ENCODE data around the gene TIGIT.

TIGIT gene

GRCh38 chr3:114331710-114332109 lies 37.9 kb downstream of the TIGIT start:
- Histone ChIP-seq H3K27me3 (ENCODE audit: control insufficient read depth in 1 of 2, insufficient read depth in 1 of 2, low read length in 2 of 2) (no peaks in the 10 kb centered on the region), H3K4ac (ENCODE audit: low read depth in 1 of 2, low read length in 2 of 2) (no peak overlapping the region)
- WGBS: 100% methylated on average over 1 of the region's 3 CpGs

GRCh38 chr3:114332342-114333179 lies 38.7 kb downstream of the TIGIT start:
- no peak overlapping the region for H2BK12ac ChIP-seq (ENCODE audit: low read length in 2 of 2)
- H3K9ac ChIP-seq (ENCODE audit: low read length): no peak overlapping the region
- 100% methylated on average over 2 of the region's 5 CpGs for WGBS
- H2AFZ ChIP-seq (ENCODE audit: low read depth, low read length): no peak overlapping the region
- no peak overlapping the region for H2BK5ac ChIP-seq (ENCODE audit: low read depth, low read length, poor library complexity, severe bottlenecking)
- H3K4me1 ChIP-seq (ENCODE audit: control insufficient read depth, insufficient read depth, low read depth, low read length): no peaks in the 10 kb centered on the region
- no peak overlapping the region for H3K14ac ChIP-seq (ENCODE audit: low read length in 2 of 2)
- no peak for DNase-seq
- no peak overlapping the region for H3K4me2 ChIP-seq (ENCODE audit: low read length, poor library complexity, severe bottlenecking)
- no peak overlapping the region for H3K18ac ChIP-seq (ENCODE audit: low read depth in 1 of 2, low read length in 2 of 2)
- H3K27me3 ChIP-seq (ENCODE audit: control insufficient read depth in 1 of 2, insufficient read depth in 1 of 2, low read length in 2 of 2): no peaks in the 10 kb centered on the region
- no peaks in the 10 kb centered on the region for H3K9me3 ChIP-seq (ENCODE audit: control insufficient read depth, low read length)
- H2BK120ac ChIP-seq (ENCODE audit: low read depth, low read length): no peak overlapping the region
- no peak overlapping the region for H2BK15ac ChIP-seq (ENCODE audit: low read depth, poor library complexity, severe bottlenecking)
- H3K36me3 ChIP-seq (ENCODE audit: control insufficient read depth in 1 of 2, insufficient read depth in 2 of 2, low read depth in 1 of 2, low read length in 2 of 2): peaks cover 5 to 28% of the 10 kb centered on the region in 2 experiments
- H3K79me1 ChIP-seq (replicated peaks; ENCODE audit: low read length, poor library complexity, severe bottlenecking): peaks cover 11% of the 10 kb centered on the region
- H4K91ac ChIP-seq (ENCODE audit: low read length): no peak overlapping the region
- H3K23ac ChIP-seq (ENCODE audit: low read length in 2 of 2): no peak overlapping the region
- no peak overlapping the region for H3K4me3 ChIP-seq (ENCODE audit: insufficient read depth in 1 of 2, low read depth in 1 of 2, low read length in 2 of 2)
- no peak overlapping the region for H3K4ac ChIP-seq (ENCODE audit: low read depth in 1 of 2, low read length in 2 of 2)
- H2AK5ac ChIP-seq (ENCODE audit: low read length, severe bottlenecking): no peak overlapping the region
- no peak overlapping the region for H4K8ac ChIP-seq (ENCODE audit: low read length)
- no peak overlapping the region for H3K27ac ChIP-seq (ENCODE audit: low read length, poor library complexity, severe bottlenecking)

More at GRCh38 chr3:114331710-114332109, 37.9 kb downstream of the TIGIT start:
- H2AK5ac ChIP-seq (ENCODE audit: low read length, severe bottlenecking): no peak overlapping the region
- no peak overlapping the region for H3K9ac ChIP-seq (ENCODE audit: low read length)
- no peak overlapping the region for H4K91ac ChIP-seq (ENCODE audit: low read length)
- no peak overlapping the region for H4K8ac ChIP-seq (ENCODE audit: low read length)
- H3K36me3 ChIP-seq (ENCODE audit: control insufficient read depth in 1 of 2, insufficient read depth in 2 of 2, low read depth in 1 of 2, low read length in 2 of 2): peaks cover 5 to 33% of the 10 kb centered on the region in 2 experiments
- H3K4me2 ChIP-seq (ENCODE audit: low read length, poor library complexity, severe bottlenecking): no peak overlapping the region
- H3K23ac ChIP-seq (ENCODE audit: low read length in 2 of 2): no peak overlapping the region
- H3K9me3 ChIP-seq (ENCODE audit: control insufficient read depth, low read length): no peaks in the 10 kb centered on the region
- no peak overlapping the region for H3K4me3 ChIP-seq (ENCODE audit: insufficient read depth in 1 of 2, low read depth in 1 of 2, low read length in 2 of 2)
- H2BK5ac ChIP-seq (ENCODE audit: low read depth, low read length, poor library complexity, severe bottlenecking): no peak overlapping the region
- H3K14ac ChIP-seq (ENCODE audit: low read length in 2 of 2): no peak overlapping the region
- H2BK120ac ChIP-seq (ENCODE audit: low read depth, low read length): no peak overlapping the region
- no peak overlapping the region for H2BK15ac ChIP-seq (ENCODE audit: low read depth, poor library complexity, severe bottlenecking)
- no peak overlapping the region for H3K27ac ChIP-seq (ENCODE audit: low read length, poor library complexity, severe bottlenecking)
- H3K79me1 ChIP-seq (replicated peaks; ENCODE audit: low read length, poor library complexity, severe bottlenecking): peaks cover 11% of the 10 kb centered on the region
- H2AFZ ChIP-seq (ENCODE audit: low read depth, low read length): no peak overlapping the region
- H2BK12ac ChIP-seq (ENCODE audit: low read length in 2 of 2): no peak overlapping the region
- H3K18ac ChIP-seq (ENCODE audit: low read depth in 1 of 2, low read length in 2 of 2): no peak overlapping the region
- no peak for DNase-seq
- H3K4me1 ChIP-seq (ENCODE audit: control insufficient read depth, insufficient read depth, low read depth, low read length): no peaks in the 10 kb centered on the region

- no peaks in the 10 kb centered on the region for H3K4me1 ChIP-seq (ENCODE audit: control insufficient read depth, insufficient read depth, low read depth, low read length)
- peaks cover 14% of the 10 kb centered on the region for H3K79me1 ChIP-seq (replicated peaks; ENCODE audit: low read length, poor library complexity, severe bottlenecking)
- no peak overlapping the region for H2AK5ac ChIP-seq (ENCODE audit: low read length, severe bottlenecking)
- no peak for DNase-seq
- no peak overlapping the region for H3K4me2 ChIP-seq (ENCODE audit: low read length, poor library complexity, severe bottlenecking)
- H3K14ac ChIP-seq (ENCODE audit: low read length in 2 of 2): no peak overlapping the region
- no peak overlapping the region for H4K8ac ChIP-seq (ENCODE audit: low read length)
- H2BK120ac ChIP-seq (ENCODE audit: low read depth, low read length): no peak overlapping the region
- H3K4me3 ChIP-seq (ENCODE audit: insufficient read depth in 1 of 2, low read depth in 1 of 2, low read length in 2 of 2): no peak overlapping the region
- WGBS: 72% methylated on average over 4 of the region's 4 CpGs
- no peak overlapping the region for H4K91ac ChIP-seq (ENCODE audit: low read length)
- no peak overlapping the region for H2AFZ ChIP-seq (ENCODE audit: low read depth, low read length)
- H3K9me3 ChIP-seq (ENCODE audit: control insufficient read depth, low read length): no peaks in the 10 kb centered on the region
- no peaks in the 10 kb centered on the region for H3K27me3 ChIP-seq (ENCODE audit: control insufficient read depth in 1 of 2, insufficient read depth in 1 of 2, low read length in 2 of 2)
- H3K23ac ChIP-seq (ENCODE audit: low read length in 2 of 2): no peak overlapping the region
- no peak overlapping the region for H2BK5ac ChIP-seq (ENCODE audit: low read depth, low read length, poor library complexity, severe bottlenecking)
- H3K4ac ChIP-seq (ENCODE audit: low read depth in 1 of 2, low read length in 2 of 2): no peak overlapping the region
- H2BK12ac ChIP-seq (ENCODE audit: low read length in 2 of 2): no peak overlapping the region
- no peak overlapping the region for H2BK15ac ChIP-seq (ENCODE audit: low read depth, poor library complexity, severe bottlenecking)
- H3K9ac ChIP-seq (ENCODE audit: low read length): no peak overlapping the region
- H3K18ac ChIP-seq (ENCODE audit: low read depth in 1 of 2, low read length in 2 of 2): no peak overlapping the region
- no peak overlapping the region for H3K27ac ChIP-seq (ENCODE audit: low read length, poor library complexity, severe bottlenecking)
- H3K36me3 ChIP-seq (ENCODE audit: control insufficient read depth in 1 of 2, insufficient read depth in 2 of 2, low read depth in 1 of 2, low read length in 2 of 2): peaks cover 9 to 30% of the 10 kb centered on the region in 2 experiments
Observed at GRCh38 chr3:114333180-114333922, 39.5 kb downstream of the TIGIT start.

GRCh38 chr3:114333923-114334240 lies 40.1 kb downstream of the TIGIT start:
- no peak overlapping the region for H3K4me2 ChIP-seq (ENCODE audit: low read length, poor library complexity, severe bottlenecking)
- H2BK12ac ChIP-seq (ENCODE audit: low read length in 2 of 2): no peak overlapping the region
- no peak overlapping the region for H3K18ac ChIP-seq (ENCODE audit: low read depth in 1 of 2, low read length in 2 of 2)
- H3K9ac ChIP-seq (ENCODE audit: low read length): no peak overlapping the region
- H3K27ac ChIP-seq (ENCODE audit: low read length, poor library complexity, severe bottlenecking): no peak overlapping the region
- no peak overlapping the region for H2BK15ac ChIP-seq (ENCODE audit: low read depth, poor library complexity, severe bottlenecking)
- peaks cover 11 to 35% of the 10 kb centered on the region in 2 experiments for H3K36me3 ChIP-seq (ENCODE audit: control insufficient read depth in 1 of 2, insufficient read depth in 2 of 2, low read depth in 1 of 2, low read length in 2 of 2)
- H3K4ac ChIP-seq (ENCODE audit: low read depth in 1 of 2, low read length in 2 of 2): no peak overlapping the region
- H4K8ac ChIP-seq (ENCODE audit: low read length): no peak overlapping the region
- no peaks in the 10 kb centered on the region for H3K9me3 ChIP-seq (ENCODE audit: control insufficient read depth, low read length)
- no peak overlapping the region for H2BK5ac ChIP-seq (ENCODE audit: low read depth, low read length, poor library complexity, severe bottlenecking)
- no peak overlapping the region for H2AK5ac ChIP-seq (ENCODE audit: low read length, severe bottlenecking)
- no peak for DNase-seq
- H3K79me1 ChIP-seq (replicated peaks; ENCODE audit: low read length, poor library complexity, severe bottlenecking): peaks cover 15% of the 10 kb centered on the region
- no peak overlapping the region for H4K91ac ChIP-seq (ENCODE audit: low read length)
- no peak overlapping the region for H3K14ac ChIP-seq (ENCODE audit: low read length in 2 of 2)
- no peak overlapping the region for H3K23ac ChIP-seq (ENCODE audit: low read length in 2 of 2)
- WGBS: 90% methylated on average over 2 of the region's 2 CpGs
- H3K4me1 ChIP-seq (ENCODE audit: control insufficient read depth, insufficient read depth, low read depth, low read length): peaks cover under 1% of the 10 kb centered on the region
- H3K4me3 ChIP-seq (ENCODE audit: insufficient read depth in 1 of 2, low read depth in 1 of 2, low read length in 2 of 2): no peak overlapping the region
- H3K27me3 ChIP-seq (ENCODE audit: control insufficient read depth in 1 of 2, insufficient read depth in 1 of 2, low read length in 2 of 2): no peaks in the 10 kb centered on the region
- no peak overlapping the region for H2BK120ac ChIP-seq (ENCODE audit: low read depth, low read length)
- H2AFZ ChIP-seq (ENCODE audit: low read depth, low read length): no peak overlapping the region
